SK-N-SH treated with all-trans-retinoic acid at 6 μM for 48 hours (cell line): ENCODE measurements around the gene SRI.

Experiments
- ATAC-seq: fragments of 200-7000 bp; cut with Tn5 transposase; 3 replicates; pipeline ENCODE4 v1.9.1; 2020; ENCODE audit warnings: mild to moderate bottlenecking, moderate library complexity
- ARNTL ChIP-seq: fragments of 450-650 bp; formaldehyde crosslinking; IDR thresholded peaks from 2 replicates; pipeline ENCODE4 v1.5.0; 2020; ENCODE audit warnings: low read depth, mild to moderate bottlenecking, moderate library complexity, borderline replicate concordance
- BACH2 ChIP-seq: fragments of 250-450 bp; sonication (Bioruptor Pico); IDR thresholded peaks from 2 replicates; pipeline ENCODE4 v1.9.0; 2021; ENCODE audit warnings: mild to moderate bottlenecking, borderline replicate concordance
- CSDC2 ChIP-seq: fragments of 250-450 bp; sonication (Bioruptor Pico); IDR thresholded peaks from 2 replicates; pipeline ENCODE4 v1.5.0; 2020; ENCODE audit warnings: mild to moderate bottlenecking, moderate library complexity
- CSRNP3 ChIP-seq: fragments of 250-450 bp; sonication (Bioruptor Pico); IDR thresholded peaks from 2 replicates; pipeline ENCODE4 v1.5.1; 2021; ENCODE audit warnings: mild to moderate bottlenecking, moderate library complexity
- ESRRG ChIP-seq: fragments of 250-450 bp; sonication (Bioruptor Pico); IDR thresholded peaks from 2 replicates; pipeline ENCODE4 v1.6.1; 2021; ENCODE audit warnings: mild to moderate bottlenecking
- GLIS3 ChIP-seq: fragments of 250-450 bp; sonication (Bioruptor Pico); IDR thresholded peaks from 2 replicates; pipeline ENCODE4 v1.5.0; 2020; ENCODE audit warnings: mild to moderate bottlenecking, moderate library complexity
- ISL1 ChIP-seq: fragments of 250-450 bp; sonication (Bioruptor Pico); IDR thresholded peaks from 2 replicates; pipeline ENCODE4 v2.1.2; 2022; ENCODE audit warnings: mild to moderate bottlenecking, moderate library complexity
- OSR1 ChIP-seq: fragments of 250-450 bp; sonication (Bioruptor Pico); IDR thresholded peaks from 2 replicates; pipeline ENCODE4 v1.8.0; 2022; ENCODE audit warnings: moderate library complexity, mild to moderate bottlenecking, inconsistent platforms
- POU6F1 ChIP-seq: fragments of 250-450 bp; sonication (Bioruptor Pico); IDR thresholded peaks from 2 replicates; pipeline ENCODE4 v1.8.0; 2021; ENCODE audit warnings: low read depth, mild to moderate bottlenecking, moderate library complexity, borderline replicate concordance
- PPARA ChIP-seq: fragments of 250-450 bp; sonication (Bioruptor Pico); IDR thresholded peaks from 2 replicates; pipeline ENCODE4 v1.5.0; 2020; ENCODE audit warnings: mild to moderate bottlenecking, borderline replicate concordance
- RARB ChIP-seq: fragments of 250-450 bp; sonication (Bioruptor Pico); IDR thresholded peaks from 2 replicates; pipeline ENCODE4 v1.8.0; 2021; ENCODE audit warnings: mild to moderate bottlenecking, moderate library complexity
- SNAI2 ChIP-seq: fragments of 250-450 bp; sonication (Bioruptor Pico); IDR thresholded peaks from 2 replicates; pipeline ENCODE4 v1.5.0; 2020; ENCODE audit warnings: mild to moderate bottlenecking, moderate library complexity
- TCF4 ChIP-seq: fragments of 250-450 bp; sonication (Bioruptor Pico); IDR thresholded peaks from 2 replicates; pipeline ENCODE4 v1.8.0; 2021; ENCODE audit warnings: mild to moderate bottlenecking, moderate library complexity, borderline replicate concordance
- TOX ChIP-seq: fragments of 250-450 bp; sonication (Bioruptor Pico); IDR thresholded peaks from 2 replicates; pipeline ENCODE4 v1.8.0; 2021; ENCODE audit warnings: mild to moderate bottlenecking, moderate library complexity, borderline replicate concordance
- ZC3H10 ChIP-seq: fragments of 250-450 bp; sonication (Bioruptor Pico); IDR thresholded peaks from 2 replicates; pipeline ENCODE4 v1.5.1; 2021; ENCODE audit warnings: mild to moderate bottlenecking, moderate library complexity
- ZFP3 ChIP-seq: fragments of 250-450 bp; sonication (Bioruptor Pico); IDR thresholded peaks from 2 replicates; pipeline ENCODE4 v1.5.0; 2020; ENCODE audit warnings: mild to moderate bottlenecking, moderate library complexity
- ZFP30 ChIP-seq: fragments of 450-650 bp; formaldehyde crosslinking; IDR thresholded peaks from 2 replicates; pipeline ENCODE4 v1.5.0; 2022; ENCODE audit warnings: mild to moderate bottlenecking, moderate library complexity
- ZNF565 ChIP-seq: fragments of 450-650 bp; formaldehyde crosslinking; conservative IDR thresholded peaks from 2 replicates; pipeline ENCODE4 v1.5.0; 2020; ENCODE audit warnings: low read depth, mild to moderate bottlenecking, moderate library complexity
- ZNF70 ChIP-seq: fragments of 450-650 bp; formaldehyde crosslinking; IDR thresholded peaks from 2 replicates; pipeline ENCODE4 v1.5.0; 2020; ENCODE audit warnings: mild to moderate bottlenecking, moderate library complexity
- ZNF8 ChIP-seq: fragments of 450-650 bp; formaldehyde crosslinking; IDR thresholded peaks from 2 replicates; pipeline ENCODE4 v1.5.0; 2020; ENCODE audit warnings: mild to moderate bottlenecking, moderate library complexity
- TF ChIP-seq, protein P1 (sequence below): fragments of 250-450 bp; sonication (Bioruptor Pico); IDR thresholded peaks from 2 replicates; pipeline ENCODE4 v1.8.0; 2020; ENCODE audit warnings: mild to moderate bottlenecking, moderate library complexity, borderline replicate concordance
- TF ChIP-seq, protein P2 (sequence below): fragments of 250-450 bp; sonication (Bioruptor Pico); IDR thresholded peaks from 2 replicates; pipeline ENCODE4 v1.5.1; 2020; ENCODE audit warnings: low read depth, mild to moderate bottlenecking, moderate library complexity

SRI gene

GRCh38 chr7:88201305-88201704 is 18.5 kb downstream of the SRI start:
- TF ChIP-seq, protein P1, sequence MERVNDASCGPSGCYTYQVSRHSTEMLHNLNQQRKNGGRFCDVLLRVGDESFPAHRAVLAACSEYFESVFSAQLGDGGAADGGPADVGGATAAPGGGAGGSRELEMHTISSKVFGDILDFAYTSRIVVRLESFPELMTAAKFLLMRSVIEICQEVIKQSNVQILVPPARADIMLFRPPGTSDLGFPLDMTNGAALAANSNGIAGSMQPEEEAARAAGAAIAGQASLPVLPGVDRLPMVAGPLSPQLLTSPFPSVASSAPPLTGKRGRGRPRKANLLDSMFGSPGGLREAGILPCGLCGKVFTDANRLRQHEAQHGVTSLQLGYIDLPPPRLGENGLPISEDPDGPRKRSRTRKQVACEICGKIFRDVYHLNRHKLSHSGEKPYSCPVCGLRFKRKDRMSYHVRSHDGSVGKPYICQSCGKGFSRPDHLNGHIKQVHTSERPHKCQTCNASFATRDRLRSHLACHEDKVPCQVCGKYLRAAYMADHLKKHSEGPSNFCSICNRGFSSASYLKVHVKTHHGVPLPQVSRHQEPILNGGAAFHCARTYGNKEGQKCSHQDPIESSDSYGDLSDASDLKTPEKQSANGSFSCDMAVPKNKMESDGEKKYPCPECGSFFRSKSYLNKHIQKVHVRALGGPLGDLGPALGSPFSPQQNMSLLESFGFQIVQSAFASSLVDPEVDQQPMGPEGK (CRISPR knock-in tag), result no peak
- no peak for TF ChIP-seq ARNTL
- no peak for TF ChIP-seq POU6F1 (CRISPR knock-in tag)
- TF ChIP-seq ZFP30 (CRISPR knock-in tag), result no peak
- no peak for TF ChIP-seq CSDC2 (CRISPR knock-in tag)
- TF ChIP-seq BACH2 (CRISPR knock-in tag), result no peak
- TF ChIP-seq SNAI2 (CRISPR knock-in tag), result no peak
- TF ChIP-seq TOX, result no peak
- no peak for TF ChIP-seq PPARA (CRISPR knock-in tag)
- no peak for TF ChIP-seq RARB (CRISPR knock-in tag)
- no peak for TF ChIP-seq OSR1 (CRISPR knock-in tag)
- no peak for TF ChIP-seq GLIS3 (CRISPR knock-in tag)
- TF ChIP-seq ISL1, result no peak
- TF ChIP-seq TCF4 (CRISPR knock-in tag), result no peak
- no peak for TF ChIP-seq ZNF565 (CRISPR knock-in tag)
- no peak for TF ChIP-seq ZNF70 (CRISPR knock-in tag)
- no peak for TF ChIP-seq ZFP3 (CRISPR knock-in tag)
- TF ChIP-seq ZNF8 (CRISPR knock-in tag), result no peak
- TF ChIP-seq, all 23 proteins: peak for 0

GRCh38 chr7:88200789-88201188 is 19.0 kb downstream of the SRI start:
- no peak for ATAC-seq
- TF ChIP-seq, protein P2, sequence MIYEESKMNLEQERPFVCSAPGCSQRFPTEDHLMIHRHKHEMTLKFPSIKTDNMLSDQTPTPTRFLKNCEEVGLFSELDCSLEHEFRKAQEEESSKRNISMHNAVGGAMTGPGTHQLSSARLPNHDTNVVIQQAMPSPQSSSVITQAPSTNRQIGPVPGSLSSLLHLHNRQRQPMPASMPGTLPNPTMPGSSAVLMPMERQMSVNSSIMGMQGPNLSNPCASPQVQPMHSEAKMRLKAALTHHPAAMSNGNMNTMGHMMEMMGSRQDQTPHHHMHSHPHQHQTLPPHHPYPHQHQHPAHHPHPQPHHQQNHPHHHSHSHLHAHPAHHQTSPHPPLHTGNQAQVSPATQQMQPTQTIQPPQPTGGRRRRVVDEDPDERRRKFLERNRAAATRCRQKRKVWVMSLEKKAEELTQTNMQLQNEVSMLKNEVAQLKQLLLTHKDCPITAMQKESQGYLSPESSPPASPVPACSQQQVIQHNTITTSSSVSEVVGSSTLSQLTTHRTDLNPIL, result no peak
- TF ChIP-seq ZNF565 (CRISPR knock-in tag) (no peak), TOX (no peak), TCF4 (CRISPR knock-in tag) (no peak), GLIS3 (CRISPR knock-in tag) (no peak), ZNF8 (CRISPR knock-in tag) (no peak), OSR1 (CRISPR knock-in tag) (no peak), POU6F1 (CRISPR knock-in tag) (no peak), BACH2 (CRISPR knock-in tag) (no peak), ZFP3 (CRISPR knock-in tag) (no peak), ZFP30 (CRISPR knock-in tag) (no peak), SNAI2 (CRISPR knock-in tag) (no peak), ESRRG (CRISPR knock-in tag) (no peak), ARNTL (no peak), ISL1 (no peak), ZC3H10 (CRISPR knock-in tag) (no peak), CSDC2 (CRISPR knock-in tag) (no peak), PPARA (CRISPR knock-in tag) (no peak)

More at GRCh38 chr7:88201305-88201704, 18.5 kb downstream of the SRI start:
- ATAC-seq, result peak; percentile 21; the same call in 2 of the 3 replicates

- no peak; the same call in 2 of the 3 replicates for ATAC-seq
- TF ChIP-seq CSDC2 (CRISPR knock-in tag), result no peak
- TF ChIP-seq, protein P1 (CRISPR knock-in tag), result no peak
- no peak for TF ChIP-seq OSR1 (CRISPR knock-in tag)
- no peak for TF ChIP-seq RARB (CRISPR knock-in tag)
- no peak for TF ChIP-seq TOX
- TF ChIP-seq, protein P2, result no peak
- TF ChIP-seq CSRNP3 (CRISPR knock-in tag), result no peak
- TF ChIP-seq ZFP30 (CRISPR knock-in tag), result no peak
- no peak for TF ChIP-seq ZNF70 (CRISPR knock-in tag)
- no peak for TF ChIP-seq ISL1
- TF ChIP-seq TCF4 (CRISPR knock-in tag), result no peak
- no peak for TF ChIP-seq ZNF565 (CRISPR knock-in tag)
These were observed 19.6 kb downstream of the SRI start for GRCh38 chr7:88200261-88200660.
